ENCODE measurements around the gene SYTL4. TPM values are rescaled to one million over a fixed set of nuclear protein-coding genes. Genes with fewer than 3 reads are reported as not detected.

SYTL4 gene
- total and polyA plus RNA-seq, 2 of the 8 experiments (the other 6 are each of a cell fraction or from before 2014, with no cell fraction given): 0.11 TPM

DNA sequence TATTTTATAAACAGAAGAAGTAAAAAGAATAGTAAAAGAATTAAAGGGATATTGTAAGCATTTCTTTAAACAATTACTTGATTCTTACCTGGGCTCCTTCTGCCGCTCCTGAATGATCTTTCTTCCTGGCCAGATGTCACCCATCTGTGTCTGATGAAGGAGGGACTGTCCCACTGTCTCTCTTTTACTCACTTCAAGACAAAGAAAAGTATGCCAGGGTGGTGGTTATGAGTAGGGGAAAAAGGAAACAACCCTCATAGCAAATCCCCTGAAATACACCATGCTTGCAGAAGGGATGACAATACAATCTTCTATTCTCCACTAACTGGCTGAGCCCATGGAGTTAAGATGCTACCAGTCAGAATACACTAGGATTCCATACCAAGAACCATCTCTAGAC lies 31.1 kb downstream of the SYTL4 start:
- Histone ChIP-seq H2AK5ac (ENCODE audit: low read depth, low read length) (no peak overlapping the region), H2BK15ac (ENCODE audit: low read length) (no peak overlapping the region), H4K91ac (replicated peaks; ENCODE audit: insufficient read length, low read length) (no peak overlapping the region), H3K27me3 (replicated peaks in 1 of 4; ENCODE audit: control insufficient read depth in 3 of 4, extremely low read depth in 1 of 4, insufficient read depth in 3 of 4, low read length in 3 of 4) (no peaks in the 10 kb centered on the region), H2BK5ac (ENCODE audit: low read depth, low read length) (no peak overlapping the region), H3K4me3 (ENCODE audit: extremely low read depth in 1 of 4, insufficient read depth in 2 of 4, low read depth in 3 of 4, low read length in 4 of 4) (no peak overlapping the region), H3K27ac (ENCODE audit: low read depth, low read length) (no peak overlapping the region), H3K4me1 (replicated peaks in 1 of 4; ENCODE audit: control insufficient read depth in 3 of 4, insufficient read depth in 4 of 4, low read length in 3 of 4) (no peaks in the 10 kb centered on the region), H3K4ac (replicated peaks; ENCODE audit: insufficient read length, low read depth, low read length) (no peak overlapping the region), H4K8ac (ENCODE audit: extremely low read depth, insufficient read depth, low read length) (no peak overlapping the region), H3K14ac (ENCODE audit: insufficient read length) (no peak overlapping the region), H3K9ac (replicated peaks in 1 of 4; ENCODE audit: extremely low read depth in 1 of 4, low read depth in 3 of 4, low read length in 3 of 4) (no peak overlapping the region), H3K79me2 (ENCODE audit: control insufficient read depth in 1 of 2, insufficient read depth in 2 of 2, low read length in 2 of 2) (no peaks in the 10 kb centered on the region), H3K56ac (replicated peaks; ENCODE audit: insufficient read length, low read depth, low read length) (no peak overlapping the region), H3K23me2 (ENCODE audit: low read depth, low read length) (no peaks in the 10 kb centered on the region), H2BK12ac (ENCODE audit: low read depth, low read length) (no peak overlapping the region), H2BK120ac (replicated peaks; ENCODE audit: low read depth, low read length) (no peak overlapping the region), H2BK20ac (ENCODE audit: low read length) (no peak overlapping the region), H3K23ac (ENCODE audit: insufficient read length) (no peak overlapping the region), H3K9me3 (ENCODE audit: insufficient read depth in 2 of 2, low read depth in 1 of 2, low read length in 1 of 2) (no peaks in the 10 kb centered on the region), H4K20me1 (replicated peaks in 1 of 2; ENCODE audit: control insufficient read depth in 1 of 2, insufficient read depth in 2 of 2, low read length in 2 of 2) (no peaks in the 10 kb centered on the region), H4K5ac (ENCODE audit: insufficient read length, low read depth, low read length) (no peak overlapping the region), H3K4me2 (ENCODE audit: insufficient read depth in 1 of 2, low read depth in 2 of 2, low read length in 2 of 2) (no peak overlapping the region), H3K79me1 (ENCODE audit: low read depth, low read length) (no peaks in the 10 kb centered on the region), H3K36me3 (ENCODE audit: control insufficient read depth in 2 of 4, insufficient read depth in 4 of 4, low read length in 3 of 4) (no peaks in the 10 kb centered on the region), H3K18ac (ENCODE audit: extremely low read depth, low read length) (no peak overlapping the region), H2AFZ (ENCODE audit: low read length) (no peak overlapping the region)
- DNase-seq (ENCODE audit: low read depth in 1 of 2, low spot score in 2 of 2) (no peak), FAIRE-seq (no peak)
- WGBS, 2 experiments (ENCODE audit: extremely low coverage in 1 of 2, insufficient coverage in 1 of 2, insufficient read length in 1 of 2, insufficient replicate concordance in 2 of 2, low coverage in 1 of 2, low lambda C conversion rate in 2 of 2, missing lambda C conversion rate in 1 of 2): 90% methylated on average over 1 of the region's 1 CpG; no CpG with 5 or more reads in 1 of the 2 experiments
- POLR2A ChIA-PET (ENCODE audit: partially characterized antibody): no interaction called here
- CTCF ChIA-PET (ENCODE audit: partially characterized antibody): no interaction called here
- TF ChIP-seq TBP (IDR thresholded peaks at IDR 0.05; ENCODE audit: low read depth, low read length): no peak
- no peak for TF ChIP-seq TAF7 (optimal IDR thresholded peaks at IDR 0.05; ENCODE audit: borderline replicate concordance, low read depth, low read length)
- TF ChIP-seq TAF1 (IDR thresholded peaks at IDR 0.05; ENCODE audit: low read depth, low read length): no peak
- no peak for TF ChIP-seq RBBP5 (IDR thresholded peaks at IDR 0.05; ENCODE audit: borderline replicate concordance, low read depth, low read length)
- TF ChIP-seq SP4 (IDR thresholded peaks at IDR 0.05; ENCODE audit: low read length): no peak
- TF ChIP-seq EGR1 (IDR thresholded peaks at IDR 0.05; ENCODE audit: borderline replicate concordance, low read depth, low read length): no peak
- no peak for TF ChIP-seq SUZ12 (IDR thresholded peaks at IDR 0.05; ENCODE audit: low read length)
- TF ChIP-seq GTF2F1 (IDR thresholded peaks at IDR 0.05; ENCODE audit: borderline replicate concordance, low read depth, low read length): no peak
- no peak for TF ChIP-seq CBX8 (IDR thresholded peaks at IDR 0.05; ENCODE audit: borderline replicate concordance, low read depth, low read length)
- TF ChIP-seq, protein P1, sequence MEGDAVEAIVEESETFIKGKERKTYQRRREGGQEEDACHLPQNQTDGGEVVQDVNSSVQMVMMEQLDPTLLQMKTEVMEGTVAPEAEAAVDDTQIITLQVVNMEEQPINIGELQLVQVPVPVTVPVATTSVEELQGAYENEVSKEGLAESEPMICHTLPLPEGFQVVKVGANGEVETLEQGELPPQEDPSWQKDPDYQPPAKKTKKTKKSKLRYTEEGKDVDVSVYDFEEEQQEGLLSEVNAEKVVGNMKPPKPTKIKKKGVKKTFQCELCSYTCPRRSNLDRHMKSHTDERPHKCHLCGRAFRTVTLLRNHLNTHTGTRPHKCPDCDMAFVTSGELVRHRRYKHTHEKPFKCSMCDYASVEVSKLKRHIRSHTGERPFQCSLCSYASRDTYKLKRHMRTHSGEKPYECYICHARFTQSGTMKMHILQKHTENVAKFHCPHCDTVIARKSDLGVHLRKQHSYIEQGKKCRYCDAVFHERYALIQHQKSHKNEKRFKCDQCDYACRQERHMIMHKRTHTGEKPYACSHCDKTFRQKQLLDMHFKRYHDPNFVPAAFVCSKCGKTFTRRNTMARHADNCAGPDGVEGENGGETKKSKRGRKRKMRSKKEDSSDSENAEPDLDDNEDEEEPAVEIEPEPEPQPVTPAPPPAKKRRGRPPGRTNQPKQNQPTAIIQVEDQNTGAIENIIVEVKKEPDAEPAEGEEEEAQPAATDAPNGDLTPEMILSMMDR (IDR thresholded peaks at IDR 0.05; ENCODE audit: control extremely low read depth in 1 of 3, insufficient read depth in 1 of 3, low read depth in 1 of 3, low read length in 3 of 3): no peak
- no peak for TF ChIP-seq KDM1A (IDR thresholded peaks at IDR 0.05; ENCODE audit: borderline replicate concordance, low read length)
